AG04450 (cell line): ENCODE measurements around the gene APBA2. TPM values are rescaled to one million over a fixed set of nuclear protein-coding genes. Genes with fewer than 3 reads are reported as not detected.
A peak's percentile ranks its signal among the peaks of the same experiment; 100 is the strongest.

Source experiments
- CTCF ChIA-PET: fragments of 300-600, 350-600 bp; formaldehyde crosslinking; extraction: SDS; loops from one replicate; lab custom pipeline; 2022; ENCODE audit warnings: antibody characterized with exemption, inconsistent platforms; lab: Charles Lee
- POLR2A ChIA-PET: fragments of 350-600 bp; formaldehyde crosslinking; extraction: SDS; loops from one replicate; lab custom pipeline; 2021; ENCODE audit warnings: antibody characterized with exemption, inconsistent platforms; lab: Yijun Ruan, JAX
- DNase-seq: peaks from one replicate; pipeline ENCODE4 v3.0.0-alpha.2; 2011; ENCODE audit warnings: low read depth, low spot score
- H3K27ac ChIP-seq: one replicate; pipeline ENCODE4 v1.5.1; 2012; ENCODE audit warnings: low read depth, low read length, control low read depth
- H3K27me3 ChIP-seq: one replicate; pipeline ENCODE4 v1.6.0; 2012; ENCODE audit warnings: low read length; ENCODE audit not compliant: control insufficient read depth, insufficient read depth
- H3K4me3 ChIP-seq: 2 replicates; pipeline ENCODE4 v1.5.1; 2011; ENCODE audit warnings: mild to moderate bottlenecking, low read depth, low read length, control low read depth
- H3K9me3 ChIP-seq: 2 replicates; pipeline ENCODE4 v1.5.1; 2012; ENCODE audit warnings: low read length; ENCODE audit not compliant: control insufficient read depth, insufficient read depth
- CTCF ChIP-seq: IDR thresholded peaks from 2 replicates; pipeline ENCODE4 v1.5.1; 2011; ENCODE audit warnings: low read depth, low read length, control low read depth, inconsistent platforms
- polyA plus RNA-seq: library from polyadenylated mRNA; depleted of rRNA; stranded (reverse); fragments of >200 nt; gene quantifications from 2 replicates; pipeline ENCODE4 v1.2.3, GENCODE V29; 2011

Gene APBA2
- polyA plus RNA-seq, 1 experiment: 18.9 TPM

DNA sequence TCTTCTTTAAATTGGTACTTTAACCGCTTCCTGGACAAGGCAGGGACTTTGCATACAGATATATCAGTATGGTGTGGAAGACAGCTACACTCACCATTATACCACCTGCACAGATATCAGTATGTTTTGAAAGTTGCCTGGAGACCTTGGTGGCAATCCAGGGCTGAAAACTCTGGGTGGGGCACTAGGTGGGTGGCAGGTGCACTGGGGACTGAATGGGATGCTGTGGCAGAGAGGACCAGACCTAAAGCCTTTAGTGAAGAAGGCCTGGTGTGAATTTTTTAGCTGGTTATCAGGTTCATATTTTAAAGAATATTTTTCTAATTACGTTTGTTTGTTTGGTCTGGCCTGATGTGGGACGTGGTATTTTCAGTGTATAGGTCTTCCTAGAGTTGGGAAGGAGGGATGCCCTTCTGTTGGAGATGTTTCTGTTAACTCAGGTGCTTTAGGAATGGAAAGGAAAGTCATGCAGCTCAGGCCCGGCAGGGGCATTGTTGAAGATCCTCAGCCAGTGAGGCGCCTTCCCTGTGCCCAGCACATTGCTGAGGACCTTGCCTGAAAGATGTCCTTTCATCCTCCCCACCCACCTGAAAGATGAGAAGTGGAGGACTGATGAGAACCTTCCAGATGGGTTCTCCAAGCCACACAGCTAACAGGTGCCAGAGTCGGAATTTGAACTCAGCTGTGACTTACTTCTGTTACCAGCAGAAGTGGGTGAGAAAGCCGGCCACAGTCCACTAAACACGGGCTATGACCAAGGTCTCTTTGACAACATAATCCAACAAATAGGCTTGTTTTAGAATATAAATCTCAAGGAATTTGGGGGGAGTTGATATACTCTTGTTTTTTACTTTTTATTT lies 77.3 kb downstream of the APBA2 start:
- no peaks in the 10 kb centered on the region; the same call in 1 of the 2 replicates for H3K9me3 ChIP-seq
- no peak for TF ChIP-seq CTCF
- no peak overlapping the region for H3K27ac ChIP-seq
- ChIA-PET CTCF (interaction anchor here (1.0 kb wide), 1 partner anchor 13 kb away, joined by 3 read pairs; no protein-coding TSS in a partner anchor), POLR2A (no interaction called here)
- DNase-seq: no peak
- no peaks in the 10 kb centered on the region for H3K27me3 ChIP-seq
- no peak overlapping the region for H3K4me3 ChIP-seq

- TF ChIP-seq CTCF: no peak
- H3K27ac ChIP-seq: no peak overlapping the region
- no peak for DNase-seq
- ChIA-PET CTCF (interaction anchor here (0.7 kb wide), 1 partner anchor 53 kb away, joined by 4 read pairs; no protein-coding TSS in a partner anchor), POLR2A (no interaction called here)
- no peak overlapping the region for H3K4me3 ChIP-seq
- H3K9me3 ChIP-seq: no peaks in the 10 kb centered on the region; the same call in 1 of the 2 replicates
- no peaks in the 10 kb centered on the region for H3K27me3 ChIP-seq
Measured at GRCh38 chr15:28963711-28964081, 77.9 kb downstream of the APBA2 start.

GRCh38 chr15:28964098-28964497 lies 78.3 kb downstream of the APBA2 start:
- TF ChIP-seq CTCF: no peak
- no peaks in the 10 kb centered on the region; the same call in 1 of the 2 replicates for H3K9me3 ChIP-seq
- no peak for DNase-seq
- H3K27ac ChIP-seq: no peak overlapping the region
- ChIA-PET CTCF (interaction anchor here (0.7 kb wide), 1 partner anchor 52 kb away, joined by 4 read pairs; no protein-coding TSS in a partner anchor), POLR2A (no interaction called here)
- H3K27me3 ChIP-seq: no peaks in the 10 kb centered on the region
- no peak overlapping the region for H3K4me3 ChIP-seq

DNA sequence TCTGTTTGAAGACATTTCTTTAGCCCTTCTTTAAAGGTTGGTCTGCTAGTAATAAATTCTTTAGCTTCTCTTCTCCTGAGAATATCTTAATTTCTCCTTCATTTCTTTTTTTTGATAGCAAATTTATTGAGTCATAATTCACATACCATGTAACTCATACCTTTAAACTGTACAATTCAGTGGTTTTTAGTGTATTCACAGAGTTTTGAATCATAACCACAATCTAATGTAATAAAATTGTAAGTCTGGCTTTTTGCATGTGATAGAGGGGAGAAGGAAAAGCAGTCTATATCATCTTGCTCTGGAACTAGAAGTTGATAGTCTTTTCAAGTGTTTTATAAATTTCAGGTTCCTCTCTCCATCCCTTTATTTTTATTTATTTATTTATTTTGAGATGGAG lies 81.3 kb downstream of the APBA2 start:
- H3K9me3 ChIP-seq: peaks cover 4% of the 10 kb centered on the region; the same call in 1 of the 2 replicates
- no peaks in the 10 kb centered on the region for H3K27me3 ChIP-seq
- TF ChIP-seq CTCF: no peak
- ChIA-PET CTCF (interaction anchor here (1.0 kb wide), 1 partner anchor 135 kb away, joined by 3 read pairs; no protein-coding TSS in a partner anchor), POLR2A (no interaction called here)
- no peak overlapping the region for H3K4me3 ChIP-seq
- DNase-seq: no peak
- no peak overlapping the region for H3K27ac ChIP-seq

- DNase-seq: no peak
- ChIA-PET POLR2A (interaction anchor here (0.6 to 0.7 kb wide), 2 partner anchors 71 to 806 kb away, joined by 3 to 7 read pairs; no protein-coding TSS in a partner anchor), CTCF (interaction anchor here (1.0 to 1.1 kb wide), 2 partner anchors 134 to 172 kb away, joined by 3 to 5 read pairs; no protein-coding TSS in a partner anchor)
- Histone ChIP-seq H3K4me3 (no peak overlapping the region), H3K27ac (peak overlapping the region; percentile 90), H3K27me3 (no peaks in the 10 kb centered on the region), H3K9me3 (peaks cover 4% of the 10 kb centered on the region; the same call in 1 of the 2 replicates)
- TF ChIP-seq CTCF: no peak
Measured at GRCh38 chr15:28967990-28968389, 82.2 kb downstream of the APBA2 start.
